HG03280 (cell line): ENCODE results near the gene RNASE1.
"Not testable (repeated sequence)": the region's sequence is repeated elsewhere in the genome, so short reads cannot be mapped to it uniquely, and the experiment has no call there.

ENCODE experiments used
- ATAC-seq: cut with Tn5 transposase; IDR thresholded peaks from one replicate; pipeline ENCODE4 v1.9.1; 2021; ENCODE audit warnings: mild to moderate bottlenecking, moderate library complexity; ENCODE audit not compliant: unreplicated experiment

Gene RNASE1

GRCh38 chr14:20802341-20803084 is at the start of gene RNASE1:
TSS of gene RNASE1 (minus strand) at chr14:20802844. CDS start at chr14:20802068, 776 bp downstream.
- no peak for ATAC-seq

- no peak for ATAC-seq
Measured at GRCh38 chr14:20848955-20849570, 46.4 kb upstream of the RNASE1 start.

GRCh38 chr14:20848316-20848954 is 45.8 kb upstream of the RNASE1 start:
- ATAC-seq = no peak

GRCh38 chr14:20846560-20846959 is 43.9 kb upstream of the RNASE1 start:
- ATAC-seq = no peak

GRCh38 chr14:20841096-20841495 is 38.5 kb upstream of the RNASE1 start:
- ATAC-seq = no peak

- ATAC-seq = no peak
Measured at GRCh38 chr14:20837831-20838230, 35.2 kb upstream of the RNASE1 start.

GRCh38 chr14:20836668-20837338 is 34.2 kb upstream of the RNASE1 start:
- ATAC-seq = no peak

- ATAC-seq = no peak
Measured at GRCh38 chr14:20834899-20835298, 32.3 kb upstream of the RNASE1 start.

GRCh38 chr14:20830831-20831230 is 28.2 kb upstream of the RNASE1 start:
- no peak for ATAC-seq

- not testable (repeated sequence) for ATAC-seq
Measured at GRCh38 chr14:20828024-20828694, 25.5 kb upstream of the RNASE1 start.

- no peak for ATAC-seq
Measured at GRCh38 chr14:20827326-20827725, 24.7 kb upstream of the RNASE1 start.

GRCh38 chr14:20826666-20827065 is 24.0 kb upstream of the RNASE1 start:
- ATAC-seq = not testable (repeated sequence)

- ATAC-seq = no peak
Measured at GRCh38 chr14:20823859-20824258, 21.2 kb upstream of the RNASE1 start.

- not testable (repeated sequence) for ATAC-seq
Measured at GRCh38 chr14:20821521-20822108, 19.0 kb upstream of the RNASE1 start.

- no peak for ATAC-seq
Measured at GRCh38 chr14:20820063-20820904, 17.6 kb upstream of the RNASE1 start.

GRCh38 chr14:20818861-20819260 is 16.2 kb upstream of the RNASE1 start:
- ATAC-seq = no peak

GRCh38 chr14:20815946-20816345 is 13.3 kb upstream of the RNASE1 start:
- not testable (repeated sequence) for ATAC-seq

GRCh38 chr14:20811986-20812975 is 9.6 kb upstream of the RNASE1 start:
- ATAC-seq = no peak
